Measurements from ENCODE around the gene SNX3. TPM values are rescaled to one million over a fixed set of nuclear protein-coding genes. Genes with fewer than 3 reads are reported as not detected.

The SNX3 gene
- total RNA-seq, 4 donors from 2014 or later, result 150 to 177 (median 168) TPM

GRCh38 chr6:108207013-108207412 is 53.8 kb downstream of the SNX3 start:
- ATAC-seq (no peak), DNase-seq (no peak)
- H3K9me3 ChIP-seq, result no peaks in the 10 kb centered on the region
- no peaks in the 10 kb centered on the region for H3K27me3 ChIP-seq
- intact Hi-C loops (cut with DNase I; ENCODE audit: low total_unique reads) (no loop called here), in situ Hi-C loops (cut with MboI; ENCODE audit: low sequenced_read_pairs in 4 of 4) (no loop called here)
- peaks cover 0 to 20% of the 10 kb centered on the region in 2 donors for H3K36me3 ChIP-seq
- TF ChIP-seq POLR2A (IDR thresholded peaks at IDR 0.05), result no peak
- no peak for TF ChIP-seq CTCF (IDR thresholded peaks at IDR 0.05 in 4 of 5, conservative IDR thresholded peaks at IDR 0.05 in 1 of 5)
- no peak overlapping the region for H3K4me3 ChIP-seq
- no peak overlapping the region for H3K27ac ChIP-seq
- H3K4me1 ChIP-seq, result peaks cover 7 to 8% of the 10 kb centered on the region in 2 donors

GRCh38 chr6:108203189-108204112 is 57.4 kb downstream of the SNX3 start:
- in situ Hi-C loops (cut with MboI; ENCODE audit: low sequenced_read_pairs in 4 of 4), result no loop called here

GRCh38 chr6:108200631-108201030 is 60.2 kb downstream of the SNX3 start:
- in situ Hi-C loops (cut with MboI; ENCODE audit: low sequenced_read_pairs in 4 of 4) (no loop called here), intact Hi-C loops (cut with DNase I; ENCODE audit: low total_unique reads) (no loop called here)
- Histone ChIP-seq H3K27ac (no peak overlapping the region), H3K36me3 (no peaks in the 10 kb centered on the region), H3K4me1 (peaks cover 7 to 8% of the 10 kb centered on the region in 2 donors), H3K9me3 (no peaks in the 10 kb centered on the region), H3K27me3 (no peaks in the 10 kb centered on the region), H3K4me3 (no peak overlapping the region)
- TF ChIP-seq CTCF (IDR thresholded peaks at IDR 0.05 in 4 of 5, conservative IDR thresholded peaks at IDR 0.05 in 1 of 5), result no peak
- TF ChIP-seq POLR2A (IDR thresholded peaks at IDR 0.05), result no peak
- ATAC-seq (no peak), DNase-seq (no peak)

More at GRCh38 chr6:108203189-108204112, 57.4 kb downstream of the SNX3 start:
- H3K4me1 ChIP-seq, result peaks cover 7 to 8% of the 10 kb centered on the region in 2 donors
- H3K27me3 ChIP-seq, result no peaks in the 10 kb centered on the region
- no peak for DNase-seq
- no peak for TF ChIP-seq POLR2A (IDR thresholded peaks at IDR 0.05)
- ATAC-seq, result no peak
- H3K36me3 ChIP-seq, result no peaks in the 10 kb centered on the region
- no peak overlapping the region for H3K27ac ChIP-seq
- H3K4me3 ChIP-seq, result no peak overlapping the region
- H3K9me3 ChIP-seq, result no peaks in the 10 kb centered on the region
- intact Hi-C loops (cut with DNase I; ENCODE audit: low total_unique reads), result no loop called here

GRCh38 chr6:108200186-108200585 is 60.7 kb downstream of the SNX3 start:
- Histone ChIP-seq H3K9me3 (no peaks in the 10 kb centered on the region), H3K27me3 (no peaks in the 10 kb centered on the region), H3K4me3 (no peak overlapping the region), H3K4me1 (peaks cover 7 to 8% of the 10 kb centered on the region in 2 donors), H3K27ac (no peak overlapping the region), H3K36me3 (no peaks in the 10 kb centered on the region)
- intact Hi-C loops (cut with DNase I; ENCODE audit: low total_unique reads) (no loop called here), in situ Hi-C loops (cut with MboI; ENCODE audit: low sequenced_read_pairs in 4 of 4) (no loop called here)
- TF ChIP-seq CTCF (IDR thresholded peaks at IDR 0.05 in 4 of 5, conservative IDR thresholded peaks at IDR 0.05 in 1 of 5) (no peak), POLR2A (IDR thresholded peaks at IDR 0.05) (no peak)
- ATAC-seq (no peak), DNase-seq (no peak)

- H3K27ac ChIP-seq, result no peak overlapping the region
- intact Hi-C loops (cut with DNase I; ENCODE audit: low total_unique reads) (no loop called here), in situ Hi-C loops (cut with MboI; ENCODE audit: low sequenced_read_pairs in 4 of 4) (no loop called here)
- TF ChIP-seq POLR2A (IDR thresholded peaks at IDR 0.05) (no peak), CTCF (IDR thresholded peaks at IDR 0.05 in 4 of 5, conservative IDR thresholded peaks at IDR 0.05 in 1 of 5) (no peak)
- peaks cover 7 to 8% of the 10 kb centered on the region in 2 donors for H3K4me1 ChIP-seq
- no peaks in the 10 kb centered on the region for H3K36me3 ChIP-seq
- H3K27me3 ChIP-seq, result no peaks in the 10 kb centered on the region
- ATAC-seq, result no peak
- no peak for DNase-seq
- no peaks in the 10 kb centered on the region for H3K9me3 ChIP-seq
- H3K4me3 ChIP-seq, result no peak overlapping the region
These were observed 61.9 kb downstream of the SNX3 start for GRCh38 chr6:108198761-108199498.

Data from gastrocnemius medialis (tissue), 4 donors.